KMS-11 (cell line): ENCODE results near the gene TFF3.

Experiments used
- H2AFZ ChIP-seq: fragments of 200-600 bp; sonication (generic); 2 replicates; pipeline ENCODE4 v1.6.1; 2016; ENCODE audit warnings: antibody characterized with exemption, mixed run types, low read depth
- H3K27ac ChIP-seq: fragments of 200-600 bp; sonication (generic); 2 replicates; pipeline ENCODE4 v1.6.1; 2016; ENCODE audit warnings: mild to moderate bottlenecking, mixed run types
- H3K27me3 ChIP-seq: fragments of 200-600 bp; sonication (generic); 2 replicates; pipeline ENCODE4 v1.6.1; 2017; ENCODE audit warnings: mild to moderate bottlenecking, low read depth, mixed run types, moderate library complexity; ENCODE audit not compliant: insufficient read depth
- H3K36me3 ChIP-seq: fragments of 200-600 bp; sonication (generic); 2 replicates; pipeline ENCODE4 v1.6.1; 2017; ENCODE audit warnings: mild to moderate bottlenecking, mixed run types; ENCODE audit not compliant: insufficient read depth
- H3K4me1 ChIP-seq: fragments of 200-600 bp; sonication (generic); 2 replicates; pipeline ENCODE4 v1.6.1; 2016; ENCODE audit warnings: mild to moderate bottlenecking, low read depth, mixed run types; ENCODE audit not compliant: poor library complexity, severe bottlenecking
- H3K4me2 ChIP-seq: fragments of 200-600 bp; sonication (generic); 2 replicates; pipeline ENCODE4 v1.7.0; 2016; ENCODE audit warnings: mild to moderate bottlenecking, mixed run types
- H3K4me3 ChIP-seq: fragments of 200-600 bp; sonication (generic); IDR thresholded peaks from 2 replicates; pipeline ENCODE4 v1.6.1; 2017; ENCODE audit warnings: low read depth, low read length, mixed read lengths; ENCODE audit not compliant: insufficient read depth
- H3K79me2 ChIP-seq: fragments of 200-600 bp; sonication (generic); 2 replicates; pipeline ENCODE4 v1.6.1; 2016; ENCODE audit warnings: low read depth, mixed run types; ENCODE audit not compliant: insufficient read depth
- H3K9ac ChIP-seq: fragments of 200-600 bp; sonication (generic); 2 replicates; pipeline ENCODE4 v1.6.1; 2016; ENCODE audit warnings: mild to moderate bottlenecking, mixed run types
- H4K20me1 ChIP-seq: fragments of 200-600 bp; sonication (generic); 2 replicates; pipeline ENCODE4 v1.6.1; 2016; ENCODE audit warnings: mild to moderate bottlenecking, mixed run types; ENCODE audit not compliant: insufficient read depth
- TF ChIP-seq, protein P1 (sequence below): fragments of 200-600 bp; sonication (generic); conservative IDR thresholded peaks from 2 replicates; pipeline ENCODE4 v1.6.1; 2017; ENCODE audit warnings: low read depth, mild to moderate bottlenecking, antibody characterized with exemption, low read length, moderate library complexity, mixed read lengths

The TFF3 gene

GRCh38 chr21:42331660-42332059 lies 16.5 kb upstream of the TFF3 start:
- TF ChIP-seq, protein P1, sequence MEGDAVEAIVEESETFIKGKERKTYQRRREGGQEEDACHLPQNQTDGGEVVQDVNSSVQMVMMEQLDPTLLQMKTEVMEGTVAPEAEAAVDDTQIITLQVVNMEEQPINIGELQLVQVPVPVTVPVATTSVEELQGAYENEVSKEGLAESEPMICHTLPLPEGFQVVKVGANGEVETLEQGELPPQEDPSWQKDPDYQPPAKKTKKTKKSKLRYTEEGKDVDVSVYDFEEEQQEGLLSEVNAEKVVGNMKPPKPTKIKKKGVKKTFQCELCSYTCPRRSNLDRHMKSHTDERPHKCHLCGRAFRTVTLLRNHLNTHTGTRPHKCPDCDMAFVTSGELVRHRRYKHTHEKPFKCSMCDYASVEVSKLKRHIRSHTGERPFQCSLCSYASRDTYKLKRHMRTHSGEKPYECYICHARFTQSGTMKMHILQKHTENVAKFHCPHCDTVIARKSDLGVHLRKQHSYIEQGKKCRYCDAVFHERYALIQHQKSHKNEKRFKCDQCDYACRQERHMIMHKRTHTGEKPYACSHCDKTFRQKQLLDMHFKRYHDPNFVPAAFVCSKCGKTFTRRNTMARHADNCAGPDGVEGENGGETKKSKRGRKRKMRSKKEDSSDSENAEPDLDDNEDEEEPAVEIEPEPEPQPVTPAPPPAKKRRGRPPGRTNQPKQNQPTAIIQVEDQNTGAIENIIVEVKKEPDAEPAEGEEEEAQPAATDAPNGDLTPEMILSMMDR: no peak
- H3K4me2 ChIP-seq: no peak overlapping the region
- H3K27me3 ChIP-seq: no peaks in the 10 kb centered on the region; the same call in 1 of the 2 replicates
- H3K4me3 ChIP-seq: no peak overlapping the region
- no peaks in the 10 kb centered on the region for H3K36me3 ChIP-seq
- no peak overlapping the region for H3K9ac ChIP-seq
- no peaks in the 10 kb centered on the region for H3K79me2 ChIP-seq
- H3K4me1 ChIP-seq: no peaks in the 10 kb centered on the region
- no peak overlapping the region for H3K27ac ChIP-seq
- no peak overlapping the region for H2AFZ ChIP-seq
- H4K20me1 ChIP-seq: no peaks in the 10 kb centered on the region

GRCh38 chr21:42330380-42331371 lies 15.5 kb upstream of the TFF3 start:
- Histone ChIP-seq H3K27me3 (no peaks in the 10 kb centered on the region; the same call in 1 of the 2 replicates), H3K36me3 (no peaks in the 10 kb centered on the region), H3K9ac (no peak overlapping the region), H2AFZ (no peak overlapping the region), H3K27ac (no peak overlapping the region), H3K4me1 (no peaks in the 10 kb centered on the region), H4K20me1 (no peaks in the 10 kb centered on the region), H3K79me2 (no peaks in the 10 kb centered on the region), H3K4me2 (no peak overlapping the region), H3K4me3 (no peak overlapping the region)
- TF ChIP-seq, protein P1: no peak

DNA sequence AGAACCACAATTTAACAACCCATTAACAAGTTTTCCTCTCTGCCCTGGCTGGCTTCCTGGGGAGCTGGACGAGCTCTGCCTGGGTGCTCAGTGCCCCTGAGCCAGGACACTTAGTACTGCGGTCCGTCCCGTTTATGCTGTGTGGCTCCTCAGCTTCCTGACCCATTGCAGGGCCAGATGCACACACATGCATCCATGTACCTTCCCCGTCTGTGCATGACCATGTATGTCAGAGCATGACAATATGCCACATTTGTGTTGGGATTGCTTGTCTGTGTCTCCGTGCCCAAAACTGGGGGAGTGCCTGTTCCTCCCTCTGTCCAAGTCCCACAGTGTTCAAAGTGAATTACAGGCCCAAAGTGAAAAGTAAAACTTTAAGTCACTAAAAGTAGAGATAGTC lies 9.7 kb upstream of the TFF3 start:
- H3K36me3 ChIP-seq: no peaks in the 10 kb centered on the region
- no peak overlapping the region for H3K4me2 ChIP-seq
- no peak overlapping the region for H2AFZ ChIP-seq
- no peaks in the 10 kb centered on the region; the same call in 1 of the 2 replicates for H3K27me3 ChIP-seq
- H4K20me1 ChIP-seq: no peaks in the 10 kb centered on the region
- H3K4me1 ChIP-seq: no peaks in the 10 kb centered on the region
- H3K9ac ChIP-seq: no peak overlapping the region
- no peaks in the 10 kb centered on the region for H3K79me2 ChIP-seq
- TF ChIP-seq, protein P1: no peak
- no peak overlapping the region for H3K4me3 ChIP-seq
- no peak overlapping the region for H3K27ac ChIP-seq

GRCh38 chr21:42321845-42322244 lies 6.6 kb upstream of the TFF3 start:
- no peaks in the 10 kb centered on the region for H3K4me1 ChIP-seq
- H3K36me3 ChIP-seq: no peaks in the 10 kb centered on the region
- no peak overlapping the region for H3K4me2 ChIP-seq
- no peak overlapping the region for H3K27ac ChIP-seq
- H3K79me2 ChIP-seq: no peaks in the 10 kb centered on the region
- no peak overlapping the region for H2AFZ ChIP-seq
- TF ChIP-seq, protein P1: no peak
- H4K20me1 ChIP-seq: no peaks in the 10 kb centered on the region
- no peaks in the 10 kb centered on the region; the same call in 1 of the 2 replicates for H3K27me3 ChIP-seq
- no peak overlapping the region for H3K9ac ChIP-seq
- no peak overlapping the region for H3K4me3 ChIP-seq
